HG02885 (cell line): ENCODE results near the gene LHB.
"Not testable (repeated sequence)": the region's sequence is repeated elsewhere in the genome, so short reads cannot be mapped to it uniquely, and the experiment has no call there.

ENCODE experiments used
- ATAC-seq: cut with Tn5 transposase; IDR thresholded peaks from one replicate; pipeline ENCODE4 v1.9.1; 2021; ENCODE audit warnings: mild to moderate bottlenecking; ENCODE audit not compliant: unreplicated experiment, poor library complexity

The LHB gene

DNA sequence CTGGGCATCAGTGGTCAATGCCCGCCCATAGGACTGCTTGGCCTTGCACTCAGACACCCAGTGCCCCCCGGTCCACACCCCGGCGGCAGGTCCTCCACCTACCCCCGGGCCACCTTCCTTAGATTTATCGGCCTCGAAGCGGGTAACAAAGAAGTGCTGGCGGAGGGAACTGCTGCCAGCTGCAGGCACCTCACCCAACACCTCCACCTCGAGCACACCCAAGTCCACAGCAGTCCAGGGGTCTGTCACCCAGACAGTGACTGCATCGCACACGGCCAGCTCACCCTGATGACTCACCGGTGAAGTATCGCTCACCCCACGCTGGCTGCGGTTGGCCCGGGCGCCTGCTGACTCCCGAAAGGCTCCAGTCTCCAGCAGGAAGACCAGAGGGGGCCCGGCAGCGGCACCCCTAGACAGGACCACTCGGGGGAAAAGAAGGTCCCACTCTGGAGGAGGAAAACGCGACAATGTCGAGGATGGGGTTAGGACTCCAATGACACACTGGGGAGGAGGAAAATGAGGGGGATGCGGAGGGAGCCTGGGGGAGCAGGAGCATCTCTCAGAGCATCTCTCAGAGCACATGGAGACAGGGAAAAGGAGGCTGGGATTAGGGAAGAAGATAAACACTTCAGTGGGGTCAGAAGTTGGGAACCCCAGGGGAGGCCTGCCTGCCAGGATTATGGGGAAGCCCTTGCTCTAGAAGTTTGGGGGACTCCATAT is 21.8 kb upstream of the LHB start:
- ATAC-seq: not testable (repeated sequence)

DNA sequence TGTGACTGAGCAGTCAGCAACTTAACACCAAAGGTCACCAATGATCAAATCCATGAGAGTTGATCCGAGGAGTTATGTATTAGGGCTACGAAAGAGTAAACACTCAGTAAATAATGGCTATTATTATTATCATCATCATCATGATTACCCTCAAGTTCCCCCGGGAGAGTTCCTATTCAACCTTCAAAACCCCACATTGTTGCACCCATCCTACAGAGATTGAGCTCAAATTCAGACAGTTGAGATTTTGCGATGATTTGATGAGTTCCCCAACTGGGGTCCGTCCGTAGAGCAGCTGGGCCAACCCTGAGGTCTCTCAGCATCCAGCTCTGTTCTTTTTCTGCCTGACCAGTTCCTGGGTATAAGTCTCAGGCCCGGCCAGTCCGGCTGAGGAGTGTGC is 21.2 kb upstream of the LHB start:
- not testable (repeated sequence) for ATAC-seq

DNA sequence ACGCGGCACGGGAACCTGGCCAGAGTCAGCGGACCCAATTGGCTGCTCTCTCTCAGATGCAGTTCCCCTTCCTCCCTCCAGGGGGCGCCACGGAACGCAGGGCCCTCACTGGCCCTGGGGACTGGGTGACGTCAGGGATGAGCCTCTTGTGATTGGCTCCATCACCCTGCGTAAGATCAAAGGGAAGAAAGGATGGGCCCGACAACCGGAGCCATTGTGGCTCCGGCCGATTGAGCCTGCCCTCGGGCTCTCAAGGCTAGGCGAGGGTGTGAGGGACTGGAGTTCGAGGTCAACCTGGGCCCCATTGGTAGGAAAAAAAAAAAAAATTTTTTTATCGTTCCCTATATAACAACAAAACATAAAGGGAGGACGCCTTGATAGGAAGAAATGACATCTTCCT is 19.9 kb upstream of the LHB start, which contains the start of gene CGB1:
Gene CGB1 (minus strand): TSS at position 81 of the 400 bp plus-strand sequence. CDS start 184 bp downstream, outside the sequence.
- ATAC-seq: not testable (repeated sequence)

DNA sequence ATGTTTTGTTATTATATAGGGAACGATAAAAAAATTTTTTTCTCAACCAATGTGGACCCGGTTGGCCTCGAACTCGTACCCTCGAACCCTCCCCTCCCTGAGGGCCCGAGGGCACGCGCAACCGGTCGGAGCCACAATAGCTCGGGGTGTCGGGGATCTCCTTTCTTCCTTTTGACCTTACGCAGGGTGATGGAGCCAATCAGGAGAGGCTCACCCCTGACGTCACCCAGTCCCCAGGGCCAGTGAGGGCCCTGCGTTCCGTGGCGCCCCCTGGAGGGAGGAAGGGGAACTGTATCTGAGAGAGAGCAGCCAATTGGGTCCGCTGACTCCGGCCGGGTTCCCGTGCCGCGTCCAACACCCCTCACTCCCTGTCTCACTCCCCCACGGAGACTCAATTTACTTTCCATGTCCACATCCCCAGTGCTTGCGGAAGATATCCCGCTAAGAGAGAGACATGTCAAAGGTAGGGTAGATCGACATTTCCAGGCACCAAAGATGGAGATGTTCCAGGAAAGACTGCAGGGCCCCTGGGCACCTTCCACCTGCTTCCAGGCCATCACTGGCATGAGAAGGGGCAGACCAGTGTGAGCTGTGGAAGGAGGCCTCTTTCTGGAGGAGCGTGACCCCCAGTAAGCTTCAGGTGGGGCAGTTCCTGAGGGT is 14.9 kb upstream of the LHB start, which contains the start of gene CGB2:
Gene CGB2 (plus strand): TSS at position 249 of the 660 bp plus-strand sequence. CDS start 206 bp downstream, at position 455.
- ATAC-seq: not testable (repeated sequence)

DNA sequence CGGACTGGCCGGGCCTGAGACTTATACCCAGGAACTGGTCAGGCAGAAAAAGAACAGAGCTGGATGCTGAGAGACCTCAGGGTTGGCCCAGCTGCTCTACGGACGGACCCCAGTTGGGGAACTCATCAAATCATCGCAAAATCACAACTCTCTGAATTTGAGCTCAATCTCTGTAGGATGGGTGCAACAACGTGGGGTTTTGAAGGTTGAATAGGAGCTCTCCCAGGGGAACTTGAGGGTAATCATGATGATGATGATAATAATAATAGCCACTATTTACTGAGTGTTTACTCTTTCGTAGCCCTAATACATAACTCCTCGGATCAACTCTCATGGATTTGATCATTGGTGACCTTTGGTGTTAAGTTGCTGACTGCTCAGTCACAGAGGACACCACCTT is 13.4 kb upstream of the LHB start:
- not testable (repeated sequence) for ATAC-seq

DNA sequence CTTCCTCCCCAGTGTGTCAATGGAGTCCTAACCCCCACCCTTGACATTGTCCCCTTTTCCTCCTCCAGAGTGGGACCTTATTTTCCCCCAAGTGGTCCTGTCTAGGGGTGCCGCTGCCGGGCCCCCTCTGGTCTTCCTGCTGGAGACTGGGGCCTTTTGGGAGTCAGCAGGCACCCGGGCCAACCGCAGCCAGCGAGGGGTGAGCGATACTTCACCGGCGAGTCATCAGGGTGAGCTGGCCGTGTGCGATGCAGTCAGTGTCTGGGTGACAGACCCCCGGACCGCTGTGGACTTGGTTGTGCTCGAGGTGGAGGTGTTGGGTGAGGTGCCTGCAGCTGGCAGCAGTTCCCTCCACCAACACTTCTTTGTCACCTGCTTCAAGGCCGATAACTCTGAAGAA is 12.9 kb upstream of the LHB start:
- ATAC-seq: not testable (repeated sequence)

DNA sequence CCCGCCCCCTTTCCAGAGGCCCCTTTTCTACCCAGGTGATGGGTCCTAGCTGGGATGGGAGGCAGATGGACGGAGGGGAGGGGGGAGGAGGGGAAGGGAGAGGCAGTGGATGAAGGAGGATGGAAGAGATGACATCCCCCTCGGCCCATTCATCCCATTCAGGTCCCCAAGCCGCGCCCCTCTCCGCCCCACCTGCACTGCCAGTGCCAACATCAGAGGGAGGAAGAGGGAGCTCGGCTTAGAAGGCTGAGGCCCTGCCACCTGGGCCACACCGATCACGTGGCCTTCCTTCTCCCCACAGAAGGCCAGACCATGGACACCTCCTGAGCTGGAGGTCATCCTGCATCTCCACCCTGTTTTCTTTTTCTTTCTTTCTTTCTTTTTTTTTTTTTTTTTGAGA is 11.8 kb upstream of the LHB start:
- ATAC-seq: not testable (repeated sequence)

DNA sequence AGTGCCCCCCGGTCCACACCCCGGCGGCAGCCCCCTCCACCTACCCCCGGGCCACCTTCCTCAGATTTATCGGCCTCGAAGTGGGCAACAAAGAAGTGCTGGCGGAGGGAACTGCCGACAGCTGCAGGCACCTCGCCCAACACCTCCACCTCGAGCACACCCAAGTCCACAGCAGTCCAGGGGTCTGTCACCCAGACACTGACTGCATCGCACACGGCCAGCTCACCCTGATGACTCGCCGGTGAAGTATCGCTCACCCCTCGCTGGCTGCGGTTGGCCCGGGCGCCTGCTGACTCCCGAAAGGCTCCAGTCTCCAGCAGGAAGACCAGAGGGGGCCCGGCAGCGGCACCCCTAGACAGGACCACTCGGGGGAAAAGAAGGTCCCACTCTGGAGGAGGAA is 8.7 kb upstream of the LHB start:
- not testable (repeated sequence) for ATAC-seq

DNA sequence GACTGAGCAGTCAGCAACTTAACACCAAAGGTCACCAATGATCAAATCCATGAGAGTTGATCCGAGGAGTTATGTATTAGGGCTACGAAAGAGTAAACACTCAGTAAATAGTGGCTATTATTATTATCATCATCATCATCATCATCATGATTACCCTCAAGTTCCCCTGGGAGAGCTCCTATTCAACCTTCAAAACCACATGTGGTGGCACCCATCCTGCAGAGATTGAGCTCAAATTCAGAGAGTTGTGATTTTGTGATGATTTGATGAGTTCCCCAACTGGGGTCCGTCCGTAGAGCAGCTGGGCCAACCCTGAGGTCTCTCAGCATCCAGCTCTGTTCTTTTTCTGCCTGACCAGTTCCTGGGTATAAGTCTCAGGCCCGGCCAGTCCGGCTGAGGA is 8.2 kb upstream of the LHB start:
- ATAC-seq: not testable (repeated sequence)

DNA sequence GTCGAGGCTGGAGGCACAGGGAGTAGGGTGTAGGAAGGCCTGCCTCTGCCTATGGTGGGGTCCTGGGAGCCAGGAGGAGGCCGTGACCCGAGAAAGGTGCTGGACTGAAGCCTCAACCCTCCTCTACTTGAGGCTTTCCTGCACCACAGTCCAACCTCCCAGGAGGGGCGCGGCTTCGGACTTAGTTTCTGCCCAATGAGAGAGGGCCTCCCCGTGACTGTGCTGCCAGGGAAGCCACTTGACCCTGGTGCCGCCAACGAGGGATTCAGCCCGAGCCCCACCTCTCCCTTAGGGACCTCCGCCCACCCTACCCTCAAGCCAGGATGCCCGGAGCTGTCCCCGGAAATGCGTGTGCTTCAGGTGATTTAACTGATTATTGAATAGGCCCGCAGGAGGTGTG is 7.3 kb upstream of the LHB start, which contains the start of gene CGB3:
Gene CGB3 (minus strand): TSS at position 101 of the 400 bp plus-strand sequence. CDS start 362 bp downstream, outside the sequence.
- ATAC-seq: not testable (repeated sequence)

DNA sequence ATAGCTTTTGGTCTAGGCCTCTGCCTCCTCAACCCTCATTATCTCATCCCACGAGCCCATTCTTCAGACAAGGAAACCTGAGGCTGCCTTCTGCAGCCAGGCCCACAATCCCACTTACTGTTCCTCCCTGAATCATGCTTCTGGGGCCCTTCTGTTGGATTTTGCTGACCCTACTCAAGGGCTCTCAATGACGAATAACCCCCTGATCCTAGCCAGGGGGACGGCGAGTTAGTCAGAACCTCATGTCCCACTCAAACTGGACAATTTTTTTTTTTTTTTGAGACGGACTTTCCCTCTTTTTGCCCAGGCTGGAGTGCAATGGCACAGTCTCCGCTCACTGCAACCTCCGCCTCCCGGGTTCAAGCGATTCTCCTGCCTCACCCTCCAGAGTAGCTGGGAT is 5.2 kb upstream of the LHB start:
- no peak for ATAC-seq

DNA sequence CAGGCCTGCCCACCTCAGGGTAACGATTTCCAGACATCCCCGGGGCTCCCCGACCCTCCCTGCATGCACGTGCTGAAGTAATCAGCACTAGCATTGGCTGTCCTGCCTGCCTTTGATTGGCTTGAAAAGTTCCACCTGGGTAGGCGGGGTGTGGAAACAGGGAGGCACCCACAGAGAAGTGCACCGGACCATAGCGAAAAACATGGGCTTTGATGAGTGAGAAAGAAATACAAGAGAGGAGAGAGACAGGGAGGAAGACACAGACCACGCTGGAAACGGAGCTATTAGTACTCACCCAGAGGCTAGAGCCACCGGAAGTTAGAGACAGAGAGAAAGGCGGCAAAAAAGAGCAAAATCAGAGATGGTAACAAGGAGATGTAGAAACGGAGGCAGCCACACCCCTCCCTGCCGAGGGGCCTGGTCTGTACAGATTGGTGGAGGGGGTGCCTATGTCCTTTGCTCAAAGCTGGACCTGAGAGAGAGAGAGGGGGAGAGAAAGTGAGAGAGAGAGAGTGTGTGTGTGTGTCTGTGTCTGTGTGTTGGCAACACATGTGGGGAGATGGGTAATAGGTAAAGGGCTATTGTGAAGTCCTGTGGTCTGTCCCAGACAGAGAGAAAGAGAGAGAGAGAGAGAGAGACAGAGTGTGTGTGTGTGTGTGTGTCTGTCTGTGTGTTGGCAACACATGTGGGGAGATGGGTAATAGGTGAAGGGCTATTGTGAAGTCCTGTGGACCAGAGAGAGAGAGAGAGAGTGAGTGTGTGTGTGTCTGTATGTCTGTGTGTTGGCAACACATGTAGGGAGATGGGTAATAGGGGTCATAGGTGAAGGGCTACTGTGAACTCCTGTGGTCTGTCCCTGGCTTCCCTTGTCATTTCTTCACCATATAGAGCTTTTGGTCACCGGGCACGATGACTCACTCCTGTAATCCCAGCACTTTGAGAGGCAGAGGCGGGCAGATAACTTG is 4.3 kb upstream of the LHB start:
- ATAC-seq: no peak

DNA sequence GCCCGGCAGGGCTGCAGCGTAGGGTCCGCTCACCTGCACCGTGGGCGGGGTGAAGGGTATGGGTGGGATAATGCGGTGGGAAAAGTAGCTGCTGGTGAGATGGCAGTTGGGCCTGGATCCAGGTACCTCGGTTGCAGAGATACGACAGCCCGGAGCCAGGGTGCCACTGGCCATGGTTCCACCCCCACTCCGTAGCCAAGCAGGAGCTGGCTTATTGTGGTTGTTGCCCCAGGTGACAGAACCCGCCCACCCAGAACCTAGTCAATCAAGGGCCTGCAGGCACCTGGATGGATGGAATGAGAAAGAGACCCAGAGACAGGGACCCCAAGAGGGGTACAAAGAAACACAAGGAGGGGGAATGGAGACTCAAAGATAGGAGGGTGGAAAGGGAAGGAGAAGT is 3.5 kb upstream of the LHB start:
- no peak for ATAC-seq

DNA sequence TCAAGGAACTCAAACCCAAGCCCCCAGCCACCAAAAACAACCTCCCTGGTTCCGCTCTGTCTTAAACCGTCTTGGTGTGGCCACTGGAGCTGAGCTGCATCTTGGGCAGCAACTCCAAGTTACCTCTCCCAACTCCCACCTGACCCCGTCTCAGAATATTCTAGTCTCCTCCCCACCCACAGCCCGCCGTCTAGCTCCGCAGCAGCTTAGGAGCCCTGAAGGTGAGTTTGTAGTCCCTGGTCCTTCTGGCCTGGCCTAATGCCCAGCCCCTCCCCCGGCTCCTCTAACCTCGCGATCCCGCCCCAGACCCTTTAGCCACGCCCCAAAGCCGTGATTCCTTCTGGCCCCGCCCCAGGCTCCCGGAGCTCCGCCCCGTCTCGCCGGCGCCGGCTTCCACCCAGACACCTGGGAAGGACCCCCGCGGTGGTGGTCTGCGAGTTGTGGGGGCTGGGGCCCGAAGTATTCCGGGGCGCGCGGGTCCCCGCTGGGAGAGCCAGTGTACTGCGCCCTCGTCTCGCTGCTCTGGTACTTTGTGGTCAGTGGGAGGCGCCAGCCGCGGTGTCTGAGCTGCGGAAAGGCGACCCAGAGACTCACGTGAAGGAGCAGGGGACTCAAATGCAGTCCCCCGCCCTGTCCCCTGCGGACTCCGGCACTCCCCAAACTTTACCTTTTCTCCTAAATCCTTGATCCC is 2.5 kb upstream of the LHB start:
- no peak for ATAC-seq

DNA sequence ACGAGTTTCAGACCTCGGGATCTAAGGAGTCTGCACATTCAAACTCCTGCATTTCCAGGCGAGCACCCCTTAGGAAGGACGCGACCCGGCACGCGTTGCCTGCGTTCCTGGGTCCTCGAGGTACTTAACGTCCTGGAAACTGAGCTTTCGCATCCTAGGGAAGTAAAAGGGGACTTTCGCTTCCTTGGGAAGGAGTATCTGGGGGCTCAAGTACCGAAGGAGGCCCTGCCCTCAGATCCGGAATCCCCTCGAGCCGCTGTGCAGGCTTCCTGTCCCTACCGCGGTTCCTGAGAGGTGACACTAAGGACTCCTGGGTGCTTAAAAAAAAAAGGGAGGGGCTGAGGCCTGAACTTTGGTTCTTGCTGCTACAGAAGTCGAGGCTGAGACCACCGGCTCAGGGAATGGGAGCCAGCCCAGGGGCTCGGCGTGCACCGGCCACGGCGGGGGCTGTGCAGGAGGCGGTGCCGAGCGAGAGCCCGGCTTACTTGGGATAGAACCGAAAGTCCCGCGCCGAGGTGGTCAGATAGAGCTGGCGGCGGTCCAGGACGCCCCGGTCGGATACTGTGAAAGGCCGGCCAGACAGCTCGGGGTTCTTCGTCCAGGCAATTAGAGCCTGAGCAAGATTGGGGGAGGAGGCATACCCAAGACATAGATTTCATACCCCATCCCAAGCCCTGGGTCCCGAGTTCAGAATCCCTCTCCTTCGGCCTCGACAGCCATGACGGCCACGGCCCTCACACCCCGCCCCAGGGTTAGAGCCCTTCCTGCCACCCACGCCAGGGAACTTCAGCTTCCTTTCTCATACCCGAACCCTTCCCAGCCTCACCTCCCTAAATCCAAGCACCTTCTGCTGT is 1.7 kb upstream of the LHB start:
- not testable (repeated sequence) for ATAC-seq

DNA sequence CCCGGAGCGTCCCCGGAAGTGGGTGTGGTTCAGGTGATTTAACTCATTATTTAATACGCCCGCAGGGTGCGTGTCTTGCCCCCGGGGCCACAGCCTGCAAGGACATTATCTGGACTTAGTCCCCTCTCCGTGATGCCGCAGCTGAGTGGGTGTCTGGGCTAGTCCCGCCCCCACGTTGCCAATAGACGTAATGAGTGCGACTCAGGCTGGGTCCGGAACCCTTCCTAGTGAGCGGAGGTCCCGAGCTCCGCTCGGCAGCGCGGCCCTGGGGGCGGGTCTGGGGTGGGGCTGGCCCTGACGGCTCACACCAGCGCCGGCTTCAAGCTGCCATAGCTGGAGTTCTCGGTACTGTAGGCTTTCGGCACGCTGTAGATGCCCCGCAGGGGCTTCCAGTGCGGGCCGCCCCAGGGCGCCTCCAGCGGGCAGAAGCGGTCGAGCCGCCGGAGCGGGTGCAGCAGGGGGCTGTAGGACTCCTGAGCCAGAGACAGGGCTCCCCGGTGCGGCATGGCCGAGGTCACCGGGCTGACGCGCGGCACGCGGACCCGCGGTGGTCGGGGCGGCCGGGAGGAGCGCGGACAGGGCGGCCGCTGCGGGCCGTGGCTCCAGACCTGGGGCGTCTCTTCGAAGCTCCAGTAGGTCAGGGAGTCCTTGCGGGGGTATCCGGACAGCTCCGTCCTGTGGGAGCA is 918 bp upstream of the LHB start:
- ATAC-seq: no peak

DNA sequence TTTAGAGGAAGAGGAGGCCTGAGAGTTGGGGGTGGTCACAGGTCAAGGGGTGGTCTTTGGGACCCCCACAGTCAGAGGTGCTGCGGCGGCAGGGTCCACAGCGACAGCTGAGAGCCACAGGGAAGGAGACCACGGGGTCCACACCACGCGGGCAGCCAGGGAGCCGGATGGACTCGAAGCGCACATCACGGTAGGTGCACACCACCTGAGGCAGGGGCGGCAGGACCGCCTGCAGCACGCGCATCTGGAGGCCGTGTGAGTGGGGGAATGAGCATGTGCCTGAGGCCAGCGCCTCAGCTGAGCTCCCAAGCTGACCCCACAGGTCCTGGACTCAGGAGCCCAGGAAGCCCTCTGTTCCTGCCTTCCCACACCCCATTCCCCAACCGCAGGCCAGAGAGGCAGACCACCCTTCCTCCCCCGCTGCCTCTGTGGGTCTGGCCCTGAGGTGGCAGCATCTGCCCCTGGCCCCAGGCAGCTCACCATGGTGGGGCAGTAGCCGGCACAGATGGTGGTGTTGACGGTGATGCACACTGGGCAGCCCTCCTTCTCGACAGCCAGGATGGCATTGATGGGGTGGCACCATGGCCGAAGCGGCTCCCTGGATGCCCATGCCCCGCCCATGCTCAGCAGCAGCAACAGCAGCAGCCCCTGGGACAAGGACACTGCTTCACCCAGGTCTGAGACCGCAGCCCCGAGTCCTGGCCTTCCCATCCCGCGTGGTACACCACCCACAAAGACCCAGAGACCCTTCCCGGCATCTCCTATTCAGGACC is 638 bp downstream of the LHB start:
- no peak for ATAC-seq

DNA sequence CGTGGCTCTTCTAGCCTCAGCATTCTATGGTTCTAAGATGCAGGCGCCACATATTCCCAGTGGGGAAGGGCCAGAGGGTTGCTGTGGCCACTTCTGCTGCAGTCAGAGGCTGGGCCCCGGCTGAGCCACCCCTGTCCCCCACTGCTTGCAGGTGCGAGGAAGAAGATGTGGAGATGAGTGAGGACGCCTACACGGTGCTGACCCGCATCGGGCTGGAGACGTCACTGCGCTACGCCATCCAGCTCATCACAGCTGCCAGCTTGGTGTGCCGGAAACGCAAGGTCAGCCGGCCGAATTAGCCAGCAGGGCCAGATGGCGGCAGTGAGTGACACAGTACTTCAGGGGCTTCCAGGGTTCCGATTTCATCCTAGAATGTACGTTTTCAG is 2.0 kb downstream of the LHB start:
- no peak for ATAC-seq
